A549 (cell line): ENCODE data around the gene RBM34. TPM values are rescaled to one million over a fixed set of nuclear protein-coding genes. Genes with fewer than 3 reads are reported as not detected.

Experiments used
- ATAC-seq, 2 experiments: fragments of 200-7000 bp in 1 of 2; fragments of >200 bp in 1 of 2; cut with Nextera tagmentation in 1 of 2; cut with Tn5 transposase in 1 of 2; 3 replicates each; pipeline versions ENCODE4 v1.8.0 to v1.9.1; 2018 to 2020; ENCODE audit warnings: mild to moderate bottlenecking in 1 of 2, moderate library complexity in 1 of 2
- CTCF ChIA-PET: fragments of 300-600 bp; sonication (Branson Sonifier 250); formaldehyde crosslinking; extraction: SDS; loops from one replicate; lab custom pipeline; 2021; ENCODE audit warnings: antibody characterized with exemption, inconsistent platforms; lab: Yijun Ruan, JAX
- POLR2A ChIA-PET: fragments of 350-600 bp; formaldehyde crosslinking; extraction: SDS; loops from one replicate; lab custom pipeline; 2021; ENCODE audit warnings: antibody characterized with exemption, inconsistent platforms; lab: Yijun Ruan, JAX
- DNase-seq, 2 experiments: peaks; one replicate each; pipeline versions ENCODE4 v3.0.0 to v3.0.0-alpha.2; 2011 to 2016; ENCODE audit warnings: low read depth in 1 of 2, low spot score in 1 of 2
- FAIRE-seq: peaks from 2 replicates; lab custom pipeline; 2011; peaks lifted over from hg19 to GRCh38; lab: Jason Lieb, UNC
- H3K27ac ChIP-seq, 2 experiments: fragments of >200 bp; sonication (Bioruptor Twin); formaldehyde crosslinking; 3 replicates each; pipeline ENCODE4 v1.5.1; 2016 to 2017
- H3K4me1 ChIP-seq: fragments of >200 bp; sonication (Bioruptor Twin); formaldehyde crosslinking; 3 replicates; pipeline ENCODE4 v1.6.1; 2016
- H3K4me2 ChIP-seq: fragments of >200 bp; sonication (Bioruptor Twin); formaldehyde crosslinking; 3 replicates; pipeline ENCODE4 v1.6.1; 2016
- H3K4me3 ChIP-seq: fragments of >200 bp; sonication (Bioruptor Twin); formaldehyde crosslinking; 3 replicates; pipeline ENCODE4 v1.5.1; 2016
- H3K9me3 ChIP-seq: fragments of >200 bp; sonication (Bioruptor Twin); formaldehyde crosslinking; 3 replicates; pipeline ENCODE4 v1.6.1; 2016
- BHLHE40 ChIP-seq: IDR thresholded peaks from 2 replicates; pipeline ENCODE4 v1.6.1; 2012; ENCODE audit warnings: low read depth, low read length, inconsistent platforms
- CHD2 ChIP-seq: fragments of 150-350 bp; IDR thresholded peaks from 2 replicates; pipeline ENCODE4 v1.6.1; 2014; ENCODE audit warnings: low read length; ENCODE audit not compliant: partially characterized antibody
- CHD4 ChIP-seq: fragments of 200-600 bp; sonication (generic); IDR thresholded peaks from 2 replicates; pipeline ENCODE4 v1.6.1; 2016; ENCODE audit warnings: antibody characterized with exemption, mild to moderate bottlenecking, borderline replicate concordance
- FOSB ChIP-seq: fragments of 250-450 bp; sonication (Bioruptor Pico); IDR thresholded peaks from 2 replicates; pipeline ENCODE4 v1.5.0; 2020; ENCODE audit warnings: mild to moderate bottlenecking, moderate library complexity
- FOSL2 ChIP-seq, 2 experiments: fragments of 450-650 bp in 1 of 2; fragments of >200 bp in 1 of 2; sonication (Bioruptor Twin) in 1 of 2; formaldehyde crosslinking; IDR thresholded peaks; 2 replicates each; pipeline versions ENCODE4 v1.5.0 to v1.6.1; 2016 to 2020; ENCODE audit warnings: mild to moderate bottlenecking in 1 of 2, moderate library complexity in 1 of 2
- GATA3 ChIP-seq: IDR thresholded peaks from 2 replicates; pipeline ENCODE4 v1.6.1; 2012; ENCODE audit warnings: borderline replicate concordance
- HEYL ChIP-seq: fragments of 250-450 bp; sonication (Bioruptor Pico); IDR thresholded peaks from 2 replicates; pipeline ENCODE4 v1.8.0; 2021; ENCODE audit warnings: mild to moderate bottlenecking, moderate library complexity
- HOXA7 ChIP-seq: fragments of 250-450 bp; sonication (Bioruptor Pico); IDR thresholded peaks from 2 replicates; pipeline ENCODE4 v1.5.0; 2020; ENCODE audit warnings: mild to moderate bottlenecking, moderate library complexity
- JUNB ChIP-seq: fragments of >200 bp; sonication (Bioruptor Twin); formaldehyde crosslinking; IDR thresholded peaks from 2 replicates; pipeline ENCODE4 v1.6.1; 2016
- KDM1A ChIP-seq: fragments of 200-600 bp; sonication (generic); IDR thresholded peaks from 2 replicates; pipeline ENCODE4 v1.6.1; 2016; ENCODE audit warnings: low read depth, mild to moderate bottlenecking
- MYC ChIP-seq: IDR thresholded peaks from 2 replicates; pipeline ENCODE4 v1.6.1; 2012; ENCODE audit warnings: mild to moderate bottlenecking, inconsistent platforms, low read length, improper control_type of control experiment, borderline replicate concordance
- NFE2L2 ChIP-seq: fragments of 150-350 bp; conservative IDR thresholded peaks from 2 replicates; pipeline ENCODE4 v1.6.1; 2014; ENCODE audit warnings: low read length
- NR3C1 ChIP-seq: fragments of >200 bp; sonication (Bioruptor Twin); formaldehyde crosslinking; IDR thresholded peaks from 3 replicates; pipeline ENCODE4 v1.6.1; 2017
- PHF8 ChIP-seq: fragments of 200-600 bp; sonication (generic); IDR thresholded peaks from 2 replicates; pipeline ENCODE4 v1.6.1; 2016; ENCODE audit warnings: low read depth, mild to moderate bottlenecking, antibody characterized with exemption, moderate library complexity, borderline replicate concordance
- POLR2A ChIP-seq: IDR thresholded peaks from 2 replicates; pipeline ENCODE4 v1.6.1; 2012; ENCODE audit warnings: mild to moderate bottlenecking, low read length
- RCOR1 ChIP-seq: fragments of 150-350 bp; IDR thresholded peaks from 2 replicates; pipeline ENCODE4 v1.6.1; 2014; ENCODE audit warnings: antibody characterized with exemption, low read length, low read depth
- SMC3 ChIP-seq: fragments of >200 bp; sonication (Bioruptor Twin); formaldehyde crosslinking; IDR thresholded peaks from 3 replicates; pipeline ENCODE4 v1.6.1; 2018; ENCODE audit warnings: inconsistent platforms
- ZFP36 ChIP-seq: fragments of 450-650 bp; IDR thresholded peaks from 2 replicates; pipeline ENCODE4 v1.6.1; 2014; ENCODE audit warnings: borderline replicate concordance; ENCODE audit not compliant: partially characterized antibody
- ZSCAN20 ChIP-seq: fragments of 250-450 bp; sonication (Bioruptor Pico); IDR thresholded peaks from 2 replicates; pipeline ENCODE4 v1.8.0; 2022; ENCODE audit warnings: mild to moderate bottlenecking, moderate library complexity
- WGBS: methylation state at CpG from one replicate; pipeline ENCODE4 v1.1.6; 2017; ENCODE audit errors: missing lambda C conversion rate; 5-methylcytosine and 5-hydroxymethylcytosine counted together
- polyA plus RNA-seq, 4 experiments: library from polyadenylated mRNA; depleted of rRNA in 3 of 4; stranded (reverse); fragments of >200 nt; fragmentation: RNase III in 1 of 4; extraction: RNeasy Plus Mini Kit Qiagen cat#74134 plus additional on column Dnase treatment in 1 of 4; gene quantifications; 2 replicates in 3 of 4; 3 replicates in 1 of 4; pipeline ENCODE4 v1.2.3, GENCODE V29; 2011 to 2017
- TF ChIP-seq, protein P1 (sequence below): fragments of >200 bp; sonication (Bioruptor Twin); formaldehyde crosslinking; IDR thresholded peaks from 3 replicates; pipeline ENCODE4 v1.6.1; 2016
- TF ChIP-seq, protein P2 (sequence below): fragments of >200 bp; sonication (Bioruptor Twin); formaldehyde crosslinking; IDR thresholded peaks from 3 replicates; pipeline ENCODE4 v1.5.1; 2016
- TF ChIP-seq, protein P3 (sequence below): fragments of 250-450 bp; sonication (Bioruptor Pico); IDR thresholded peaks from 2 replicates; pipeline ENCODE4 v1.5.0; 2020; ENCODE audit warnings: low read depth, mild to moderate bottlenecking, moderate library complexity

Gene RBM34
- polyA plus RNA-seq, 2 of the 4 experiments (the other 2 are of a cell fraction): 67.8 to 81.8 TPM

DNA sequence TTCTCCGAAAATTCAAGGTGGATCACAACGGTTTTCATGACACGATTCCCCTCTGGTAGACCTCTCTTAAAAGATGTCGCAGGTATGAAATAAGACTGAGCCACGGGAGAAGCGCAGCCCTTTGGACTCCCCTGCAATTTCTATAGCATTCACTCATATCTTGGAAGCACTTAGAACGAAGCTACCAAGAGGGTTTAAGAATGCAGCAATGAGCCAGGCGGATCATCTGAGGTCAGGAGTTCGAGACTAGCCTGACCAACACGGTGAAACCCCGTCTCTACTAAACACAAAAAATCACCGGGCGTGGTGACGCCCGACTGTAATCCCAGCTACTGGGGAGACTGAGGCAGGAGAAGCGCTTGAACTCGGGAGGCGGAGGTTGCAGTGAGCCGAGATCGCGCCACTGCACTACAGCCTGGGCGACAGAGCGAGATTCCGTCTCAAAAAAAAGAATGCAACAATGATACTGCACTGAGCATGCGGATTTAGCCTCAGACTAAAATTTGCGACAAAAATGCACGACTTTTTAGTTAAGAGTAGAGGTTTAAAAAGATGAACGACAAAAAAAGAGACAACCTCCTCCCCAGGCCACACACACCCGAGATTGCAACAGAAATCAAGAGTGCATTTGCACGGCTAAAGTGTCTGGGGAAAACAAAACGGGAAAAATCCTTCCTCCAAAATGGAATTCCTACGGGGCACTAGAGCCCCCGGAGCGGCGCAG, 33.2 kb downstream of the RBM34 start:
- no peak for TF ChIP-seq FOSL2 (IDR thresholded peaks at IDR 0.05)
- TF ChIP-seq FOSL2 (CRISPR knock-in tag; IDR thresholded peaks at IDR 0.05): no peak
- no peak for TF ChIP-seq CHD4
- TF ChIP-seq, protein P1, sequence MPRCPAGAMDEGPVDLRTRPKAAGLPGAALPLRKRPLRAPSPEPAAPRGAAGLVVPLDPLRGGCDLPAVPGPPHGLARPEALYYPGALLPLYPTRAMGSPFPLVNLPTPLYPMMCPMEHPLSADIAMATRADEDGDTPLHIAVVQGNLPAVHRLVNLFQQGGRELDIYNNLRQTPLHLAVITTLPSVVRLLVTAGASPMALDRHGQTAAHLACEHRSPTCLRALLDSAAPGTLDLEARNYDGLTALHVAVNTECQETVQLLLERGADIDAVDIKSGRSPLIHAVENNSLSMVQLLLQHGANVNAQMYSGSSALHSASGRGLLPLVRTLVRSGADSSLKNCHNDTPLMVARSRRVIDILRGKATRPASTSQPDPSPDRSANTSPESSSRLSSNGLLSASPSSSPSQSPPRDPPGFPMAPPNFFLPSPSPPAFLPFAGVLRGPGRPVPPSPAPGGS: no peak
- TF ChIP-seq HOXA7 (CRISPR knock-in tag): no peak
- TF ChIP-seq KDM1A: no peak
- TF ChIP-seq BHLHE40: no peak
- no peak for TF ChIP-seq FOSB (CRISPR knock-in tag)
- no peak for TF ChIP-seq ZFP36
- no peak for TF ChIP-seq PHF8
- no peak for TF ChIP-seq POLR2A
- TF ChIP-seq HEYL (CRISPR knock-in tag): no peak
- TF ChIP-seq, protein P2, sequence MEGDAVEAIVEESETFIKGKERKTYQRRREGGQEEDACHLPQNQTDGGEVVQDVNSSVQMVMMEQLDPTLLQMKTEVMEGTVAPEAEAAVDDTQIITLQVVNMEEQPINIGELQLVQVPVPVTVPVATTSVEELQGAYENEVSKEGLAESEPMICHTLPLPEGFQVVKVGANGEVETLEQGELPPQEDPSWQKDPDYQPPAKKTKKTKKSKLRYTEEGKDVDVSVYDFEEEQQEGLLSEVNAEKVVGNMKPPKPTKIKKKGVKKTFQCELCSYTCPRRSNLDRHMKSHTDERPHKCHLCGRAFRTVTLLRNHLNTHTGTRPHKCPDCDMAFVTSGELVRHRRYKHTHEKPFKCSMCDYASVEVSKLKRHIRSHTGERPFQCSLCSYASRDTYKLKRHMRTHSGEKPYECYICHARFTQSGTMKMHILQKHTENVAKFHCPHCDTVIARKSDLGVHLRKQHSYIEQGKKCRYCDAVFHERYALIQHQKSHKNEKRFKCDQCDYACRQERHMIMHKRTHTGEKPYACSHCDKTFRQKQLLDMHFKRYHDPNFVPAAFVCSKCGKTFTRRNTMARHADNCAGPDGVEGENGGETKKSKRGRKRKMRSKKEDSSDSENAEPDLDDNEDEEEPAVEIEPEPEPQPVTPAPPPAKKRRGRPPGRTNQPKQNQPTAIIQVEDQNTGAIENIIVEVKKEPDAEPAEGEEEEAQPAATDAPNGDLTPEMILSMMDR: no peak
- no peak; the same call in 1 of the 2 replicates for TF ChIP-seq MYC
- TF ChIP-seq NFE2L2: no peak
- TF ChIP-seq CHD2: no peak
- TF ChIP-seq, protein P3, sequence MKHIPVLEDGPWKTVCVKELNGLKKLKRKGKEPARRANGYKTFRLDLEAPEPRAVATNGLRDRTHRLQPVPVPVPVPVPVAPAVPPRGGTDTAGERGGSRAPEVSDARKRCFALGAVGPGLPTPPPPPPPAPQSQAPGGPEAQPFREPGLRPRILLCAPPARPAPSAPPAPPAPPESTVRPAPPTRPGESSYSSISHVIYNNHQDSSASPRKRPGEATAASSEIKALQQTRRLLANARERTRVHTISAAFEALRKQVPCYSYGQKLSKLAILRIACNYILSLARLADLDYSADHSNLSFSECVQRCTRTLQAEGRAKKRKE: no peak
- no peak for TF ChIP-seq ZSCAN20 (CRISPR knock-in tag)
- no peak for TF ChIP-seq NR3C1
- no peak for DNase-seq
- no peak for FAIRE-seq
- peak overlapping the region; percentile 91 to 98 for H3K27ac ChIP-seq
- peak overlapping the region; percentile 82 for H3K4me3 ChIP-seq
- WGBS: under 1% methylated on average over 35 of the region's 35 CpGs
- H3K4me1 ChIP-seq: peaks cover 14% of the 10 kb centered on the region; the same call in 2 of the 3 replicates
- ATAC-seq: peak in 1 of 2 experiments; percentile 15; a peak in 2 of 6 replicates
- CTCF ChIA-PET: interaction anchor here (0.6 to 1.2 kb wide), 6 partner anchors 8 to 646 kb away, joined by 3 read pairs; no protein-coding TSS in a partner anchor
- POLR2A ChIA-PET: interaction anchor here (0.5 to 1.5 kb wide), 4 partner anchors 18 to 1010 kb away, joined by 3 to 5 read pairs (median 4); partner anchors contain the start of gene RBM34
- H3K9me3 ChIP-seq: no peaks in the 10 kb centered on the region
- H3K4me2 ChIP-seq: peak overlapping the region; percentile 80

DNA sequence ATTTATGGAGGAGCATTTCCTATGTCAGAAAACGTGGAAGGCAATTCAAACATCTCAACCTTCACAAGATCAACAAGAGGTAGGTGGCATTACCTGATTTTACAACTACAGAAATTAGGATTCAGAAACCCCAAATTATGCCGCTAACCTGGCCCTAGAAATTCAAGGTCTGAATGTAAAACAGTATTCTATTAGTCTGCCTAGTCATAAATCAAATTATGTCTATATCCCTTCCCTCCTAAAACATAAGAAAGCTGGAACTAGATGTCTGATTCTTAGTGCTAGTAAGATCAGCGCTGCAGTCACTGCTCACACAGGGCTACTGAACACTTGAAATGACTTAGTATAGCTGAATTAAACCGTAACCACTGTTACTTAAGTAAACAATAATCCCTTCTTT, 33.8 kb downstream of the RBM34 start:
- H3K27ac ChIP-seq: peak overlapping the region; percentile 91 to 98
- TF ChIP-seq, protein P3: no peak
- TF ChIP-seq GATA3 (no peak), ZSCAN20 (CRISPR knock-in tag) (no peak), SMC3 (no peak), RCOR1 (no peak), JUNB (no peak)
- TF ChIP-seq, protein P2: no peak
- TF ChIP-seq, all 56 proteins: peak for 0
- POLR2A ChIA-PET: no interaction called here
- Histone ChIP-seq H3K9me3 (no peaks in the 10 kb centered on the region), H3K4me3 (peak overlapping the region; percentile 82), H3K4me2 (peak overlapping the region; percentile 80), H3K4me1 (peaks cover 14% of the 10 kb centered on the region; the same call in 2 of the 3 replicates)
- CTCF ChIA-PET: interaction anchor here (0.6 to 3.8 kb wide), 5 partner anchors 15 to 645 kb away, joined by 3 to 13 read pairs (median 3); no protein-coding TSS in a partner anchor
- no peak for ATAC-seq
- no peak for DNase-seq
- no peak for FAIRE-seq
- WGBS: 13% methylated on average over 4 of the region's 4 CpGs
